ENCODE data around the gene EGR1. TPM values are rescaled to one million over a fixed set of nuclear protein-coding genes. Genes with fewer than 3 reads are reported as not detected.

The EGR1 gene
- total RNA-seq, 1 experiment from 2014 or later, result 1.9 TPM

- no peak for DNase-seq
- H3K36me3 ChIP-seq (ENCODE audit: low read depth, low read length), result no peaks in the 10 kb centered on the region
- no peaks in the 10 kb centered on the region for H3F3A ChIP-seq (ENCODE audit: low read length, unreplicated experiment)
- no peak overlapping the region for H3K27ac ChIP-seq (ENCODE audit: low read length)
- H3K4me1 ChIP-seq (ENCODE audit: insufficient read depth, low read length), result no peaks in the 10 kb centered on the region
- no peak overlapping the region for H3K9ac ChIP-seq (ENCODE audit: low read length)
- no peaks in the 10 kb centered on the region for H3K9me3 ChIP-seq (ENCODE audit: low read length)
- H3K79me2 ChIP-seq (ENCODE audit: low read length), result no peaks in the 10 kb centered on the region
- no peak overlapping the region for H3K4me3 ChIP-seq (ENCODE audit: low read length)
- BruUV-seq (replicated peaks), result no TSS peak
- no peaks in the 10 kb centered on the region for H3K9me2 ChIP-seq (replicated peaks; ENCODE audit: low read length)
- ChIA-PET POLR2A (ENCODE audit: unreplicated experiment) (no interaction called here), CTCF (no interaction called here)
- ATAC-seq, result no peak
- H2AFZ ChIP-seq (ENCODE audit: low read length), result no peak overlapping the region
- no peak for TF ChIP-seq EZH2 (IDR thresholded peaks at IDR 0.05; ENCODE audit: low read length, unreplicated experiment)
- TF ChIP-seq, protein P1, sequence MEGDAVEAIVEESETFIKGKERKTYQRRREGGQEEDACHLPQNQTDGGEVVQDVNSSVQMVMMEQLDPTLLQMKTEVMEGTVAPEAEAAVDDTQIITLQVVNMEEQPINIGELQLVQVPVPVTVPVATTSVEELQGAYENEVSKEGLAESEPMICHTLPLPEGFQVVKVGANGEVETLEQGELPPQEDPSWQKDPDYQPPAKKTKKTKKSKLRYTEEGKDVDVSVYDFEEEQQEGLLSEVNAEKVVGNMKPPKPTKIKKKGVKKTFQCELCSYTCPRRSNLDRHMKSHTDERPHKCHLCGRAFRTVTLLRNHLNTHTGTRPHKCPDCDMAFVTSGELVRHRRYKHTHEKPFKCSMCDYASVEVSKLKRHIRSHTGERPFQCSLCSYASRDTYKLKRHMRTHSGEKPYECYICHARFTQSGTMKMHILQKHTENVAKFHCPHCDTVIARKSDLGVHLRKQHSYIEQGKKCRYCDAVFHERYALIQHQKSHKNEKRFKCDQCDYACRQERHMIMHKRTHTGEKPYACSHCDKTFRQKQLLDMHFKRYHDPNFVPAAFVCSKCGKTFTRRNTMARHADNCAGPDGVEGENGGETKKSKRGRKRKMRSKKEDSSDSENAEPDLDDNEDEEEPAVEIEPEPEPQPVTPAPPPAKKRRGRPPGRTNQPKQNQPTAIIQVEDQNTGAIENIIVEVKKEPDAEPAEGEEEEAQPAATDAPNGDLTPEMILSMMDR (conservative IDR thresholded peaks at IDR 0.05; ENCODE audit: low read depth, low read length), result no peak
- no peaks in the 10 kb centered on the region for H4K20me1 ChIP-seq (ENCODE audit: low read length)
- no peak overlapping the region for H3K4me2 ChIP-seq (ENCODE audit: low read length)
- intact Hi-C loops (cut with micrococcal nuclease), result no loop called here
- no peaks in the 10 kb centered on the region for H3K27me3 ChIP-seq (ENCODE audit: low read length)
Observed at GRCh38 chr5:138444078-138444773, 21.1 kb upstream of the EGR1 start.

DNA sequence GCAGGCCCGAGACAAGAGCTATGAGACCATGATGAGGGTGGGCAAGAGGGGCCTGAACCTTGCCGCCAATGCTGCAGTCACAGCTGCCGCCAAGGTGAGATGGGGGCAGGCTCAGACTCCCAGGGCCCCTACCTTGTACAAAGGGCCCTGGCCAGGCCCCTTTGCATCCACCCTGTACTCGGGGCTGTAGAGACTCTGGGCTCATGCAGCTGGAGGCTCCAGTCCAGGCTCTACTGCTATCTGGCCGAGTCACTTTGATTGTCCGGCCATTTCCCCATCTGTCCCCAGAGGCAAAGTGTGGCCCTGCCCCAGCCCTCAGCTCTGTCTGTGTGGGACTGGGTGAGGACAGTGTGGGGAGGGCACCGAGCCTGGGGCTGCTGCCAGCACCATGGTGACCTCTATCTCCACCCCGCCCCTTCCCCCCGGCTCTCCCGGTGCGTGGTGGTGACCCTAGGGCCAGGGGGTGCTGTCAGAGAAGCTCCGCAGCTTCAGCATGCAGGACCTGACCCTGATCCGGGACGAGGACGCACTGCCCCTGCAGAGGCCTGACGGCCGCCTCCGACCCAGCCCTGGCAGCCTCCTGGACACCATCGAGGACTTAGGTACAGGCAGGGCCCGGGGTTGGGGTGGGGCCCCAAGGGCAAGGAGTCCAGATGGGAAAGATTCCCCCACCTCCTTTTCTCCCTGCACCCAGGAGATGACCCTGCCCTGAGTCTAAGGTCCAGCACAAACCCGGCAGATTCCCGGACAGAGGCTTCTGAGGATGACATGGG, 20.3 kb upstream of the EGR1 start:
- POLR2A ChIA-PET (ENCODE audit: unreplicated experiment), result no interaction called here
- ATAC-seq, result no peak

More for the DNA sequence above, 20.3 kb upstream of the EGR1 start:
- no peaks in the 10 kb centered on the region for H3K79me2 ChIP-seq (ENCODE audit: low read length)
- H2AFZ ChIP-seq (ENCODE audit: low read length), result no peak overlapping the region
- no peaks in the 10 kb centered on the region for H3K9me3 ChIP-seq (ENCODE audit: low read length)
- H3F3A ChIP-seq (ENCODE audit: low read length, unreplicated experiment), result no peaks in the 10 kb centered on the region
- intact Hi-C loops (cut with micrococcal nuclease), result no loop called here
- no peaks in the 10 kb centered on the region for H3K4me1 ChIP-seq (ENCODE audit: insufficient read depth, low read length)
- CTCF ChIA-PET, result no interaction called here
- H3K27me3 ChIP-seq (ENCODE audit: low read length), result no peaks in the 10 kb centered on the region
- no peak overlapping the region for H3K4me3 ChIP-seq (ENCODE audit: low read length)
- TF ChIP-seq, protein P1 (conservative IDR thresholded peaks at IDR 0.05; ENCODE audit: low read depth, low read length), result no peak
- no peak for TF ChIP-seq EZH2phosphoT487 (IDR thresholded peaks at IDR 0.05; ENCODE audit: borderline replicate concordance, low read length)
- TF ChIP-seq EZH2 (IDR thresholded peaks at IDR 0.05; ENCODE audit: low read length, unreplicated experiment), result no peak
- no peaks in the 10 kb centered on the region for H3K36me3 ChIP-seq (ENCODE audit: low read depth, low read length)
- BruUV-seq (replicated peaks), result no TSS peak
- no peaks in the 10 kb centered on the region for H3K9me2 ChIP-seq (replicated peaks; ENCODE audit: low read length)
- no peak overlapping the region for H3K27ac ChIP-seq (ENCODE audit: low read length)
- H4K20me1 ChIP-seq (ENCODE audit: low read length), result no peaks in the 10 kb centered on the region
- DNase-seq, result no peak
- H3K4me2 ChIP-seq (ENCODE audit: low read length), result no peak overlapping the region
- no peak overlapping the region for H3K9ac ChIP-seq (ENCODE audit: low read length)
